Nephron (organoid): ENCODE data around the gene USP1.
A peak's percentile ranks its signal among the peaks of the same experiment; 100 is the strongest.

Experiments used
- H3K27ac Mint-ChIP-seq, 3 experiments: 2 replicates each; pipeline ENCODE4 v1.8.0; 2020; ENCODE audit warnings: mixed read lengths in 3 of 3, mild to moderate bottlenecking in 2 of 3, moderate library complexity in 1 of 3
- H3K27me3 Mint-ChIP-seq: 2 replicates; pipeline ENCODE4 v1.8.0; 2021; ENCODE audit warnings: low read depth, mild to moderate bottlenecking, moderate library complexity, mixed read lengths
- H3K36me3 Mint-ChIP-seq: 2 replicates; pipeline ENCODE4 v1.8.0; 2020; ENCODE audit warnings: low read depth, mixed read lengths
- H3K4me1 Mint-ChIP-seq: 2 replicates; pipeline ENCODE4 v1.8.0; 2020; ENCODE audit warnings: mixed read lengths
- H3K4me3 Mint-ChIP-seq, 3 experiments: 2 replicates each; pipeline ENCODE4 v1.8.0; 2020; ENCODE audit warnings: mild to moderate bottlenecking in 3 of 3, mixed read lengths in 3 of 3, moderate library complexity in 2 of 3
- H3K9me3 Mint-ChIP-seq: 2 replicates; pipeline ENCODE4 v1.8.0; 2020; ENCODE audit warnings: mixed read lengths
- CTCF ChIP-seq, 3 experiments: fragments of 200-600 bp; sonication (generic); IDR thresholded peaks; one replicate each; pipeline ENCODE4 v1.5.0; 2021; ENCODE audit warnings: antibody characterized with exemption in 3 of 3; ENCODE audit not compliant: unreplicated experiment in 3 of 3

The USP1 gene

GRCh38 chr1:62429581-62429980, 7.3 kb upstream of the USP1 start:
- Mint-ChIP-seq H3K4me1 (peaks cover 4% of the 10 kb centered on the region), H3K9me3 (no peaks in the 10 kb centered on the region), H3K27ac (no peak overlapping the region), H3K27me3 (no peaks in the 10 kb centered on the region), H3K4me3 (no peak overlapping the region), H3K36me3 (no peaks in the 10 kb centered on the region)
- no peak for TF ChIP-seq CTCF (IDR thresholded peaks at IDR 0.05; ENCODE audit: unreplicated experiment in 3 of 3)

- peak overlapping the region; percentile 90 to 100 (median 94) for H3K27ac Mint-ChIP-seq
- H3K4me1 Mint-ChIP-seq: peaks cover 22% of the 10 kb centered on the region
- no peaks in the 10 kb centered on the region for H3K36me3 Mint-ChIP-seq
These were observed 2.8 kb upstream of the USP1 start for GRCh38 chr1:62433861-62434617.

GRCh38 chr1:62434618-62435001, 2.2 kb upstream of the USP1 start:
- peaks cover 22% of the 10 kb centered on the region for H3K4me1 Mint-ChIP-seq
- peak overlapping the region; percentile 44 to 85 (median 80) for H3K4me3 Mint-ChIP-seq
- H3K27ac Mint-ChIP-seq: peak overlapping the region; percentile 90 to 100 (median 94)
- no peak for TF ChIP-seq CTCF (IDR thresholded peaks at IDR 0.05; ENCODE audit: unreplicated experiment in 3 of 3)
- H3K27me3 Mint-ChIP-seq: no peaks in the 10 kb centered on the region
- no peaks in the 10 kb centered on the region for H3K36me3 Mint-ChIP-seq
- no peaks in the 10 kb centered on the region for H3K9me3 Mint-ChIP-seq

More at GRCh38 chr1:62433861-62434617, 2.8 kb upstream of the USP1 start:
- no peaks in the 10 kb centered on the region for H3K27me3 Mint-ChIP-seq
- peak; percentile 14 to 28 (median 19) for TF ChIP-seq CTCF (IDR thresholded peaks at IDR 0.05; ENCODE audit: unreplicated experiment in 3 of 3)
- H3K9me3 Mint-ChIP-seq: no peaks in the 10 kb centered on the region
- H3K4me3 Mint-ChIP-seq: peak overlapping the region; percentile 58 to 85 (median 80)

- peaks cover 5% of the 10 kb centered on the region for H3K36me3 Mint-ChIP-seq
- H3K9me3 Mint-ChIP-seq: no peaks in the 10 kb centered on the region
- no peak for TF ChIP-seq CTCF (IDR thresholded peaks at IDR 0.05; ENCODE audit: unreplicated experiment in 3 of 3)
- peak overlapping the region; percentile 90 to 93 (median 92) for H3K4me3 Mint-ChIP-seq
- H3K4me1 Mint-ChIP-seq: peaks cover 29% of the 10 kb centered on the region
- H3K27me3 Mint-ChIP-seq: no peaks in the 10 kb centered on the region
- peak overlapping the region; percentile 98 to 100 (median 99) for H3K27ac Mint-ChIP-seq
These were observed 1.4 kb upstream of the USP1 start for GRCh38 chr1:62435231-62436038.

GRCh38 chr1:62436039-62436465, 797 bp upstream of the USP1 start:
- peak overlapping the region; percentile 98 to 100 (median 99) for H3K27ac Mint-ChIP-seq
- H3K36me3 Mint-ChIP-seq: peaks cover 11% of the 10 kb centered on the region
- H3K9me3 Mint-ChIP-seq: no peaks in the 10 kb centered on the region
- no peak for TF ChIP-seq CTCF (IDR thresholded peaks at IDR 0.05; ENCODE audit: unreplicated experiment in 3 of 3)
- no peaks in the 10 kb centered on the region for H3K27me3 Mint-ChIP-seq
- H3K4me3 Mint-ChIP-seq: peak overlapping the region; percentile 90 to 93 (median 92)
- H3K4me1 Mint-ChIP-seq: peaks cover 33% of the 10 kb centered on the region
